OCI-M2 (cell line): Measurements from ENCODE around the gene GTPBP6.

Experiments used
- DNase-seq: peaks from one replicate; lab custom pipeline; 2025; ENCODE audit not compliant: unreplicated experiment; lab: John Stamatoyannopoulos, UW

GTPBP6 gene

GRCh38 chrX:318739-319578 is at the start of gene GTPBP6:
Gene GTPBP6 (minus strand): TSS chrX:318796. CDS start chrX:318787, 9 bp downstream.
- DNase-seq = no peak

GRCh38 chrX:367866-368265 is 49.3 kb upstream of the GTPBP6 start:
- no peak for DNase-seq

- DNase-seq = no peak
Observed at GRCh38 chrX:367349-367748, 48.8 kb upstream of the GTPBP6 start.

- DNase-seq = no peak
Observed at GRCh38 chrX:363621-364375, 45.2 kb upstream of the GTPBP6 start.

GRCh38 chrX:362937-363620 is 44.5 kb upstream of the GTPBP6 start:
- DNase-seq = no peak

GRCh38 chrX:362351-362750 is 43.8 kb upstream of the GTPBP6 start:
- DNase-seq = no peak

- DNase-seq = no peak
Observed at GRCh38 chrX:361231-362145, 42.9 kb upstream of the GTPBP6 start.

- no peak for DNase-seq
Observed at GRCh38 chrX:360496-361150, 42.0 kb upstream of the GTPBP6 start.

- DNase-seq = no peak
Observed at GRCh38 chrX:358651-359143, 40.1 kb upstream of the GTPBP6 start.

GRCh38 chrX:357693-358471 is 39.3 kb upstream of the GTPBP6 start:
- no peak for DNase-seq

GRCh38 chrX:357035-357692 is 38.6 kb upstream of the GTPBP6 start:
- no peak for DNase-seq

GRCh38 chrX:356385-357034 is 37.9 kb upstream of the GTPBP6 start:
- no peak for DNase-seq

GRCh38 chrX:355329-356050 is 36.9 kb upstream of the GTPBP6 start:
- no peak for DNase-seq

GRCh38 chrX:353566-354535 is 35.3 kb upstream of the GTPBP6 start:
- no peak for DNase-seq

- no peak for DNase-seq
Observed at GRCh38 chrX:352582-353314, 34.2 kb upstream of the GTPBP6 start.

GRCh38 chrX:352181-352580 is 33.6 kb upstream of the GTPBP6 start:
- no peak for DNase-seq
